Activated CD8-positive, alpha-beta memory T cell treated with anti-CD3 and anti-CD28 coated beads for 48 hours (primary cell): ENCODE data around the gene PRR36.
"Not testable (repeated sequence)": the region's sequence is repeated elsewhere in the genome, so short reads cannot be mapped to it uniquely, and the experiment has no call there.

Source experiments
- DNase-seq, 3 experiments: peaks; one replicate each; pipeline ENCODE4 v3.0.0-alpha.2; 2020; ENCODE audit warnings: low read depth in 2 of 3, low spot score in 2 of 3

The PRR36 gene

GRCh38 chr19:7899751-7900378, 25.7 kb upstream of the PRR36 start:
- no peak for DNase-seq

- DNase-seq: no peak
Observed at GRCh38 chr19:7898967-7899366, 24.8 kb upstream of the PRR36 start.

- no peak for DNase-seq
Observed at GRCh38 chr19:7897292-7897691, 23.1 kb upstream of the PRR36 start.

- no peak for DNase-seq
Observed at GRCh38 chr19:7895565-7895964, 21.4 kb upstream of the PRR36 start.

GRCh38 chr19:7894612-7895309, 20.6 kb upstream of the PRR36 start:
- DNase-seq: no peak

DNA sequence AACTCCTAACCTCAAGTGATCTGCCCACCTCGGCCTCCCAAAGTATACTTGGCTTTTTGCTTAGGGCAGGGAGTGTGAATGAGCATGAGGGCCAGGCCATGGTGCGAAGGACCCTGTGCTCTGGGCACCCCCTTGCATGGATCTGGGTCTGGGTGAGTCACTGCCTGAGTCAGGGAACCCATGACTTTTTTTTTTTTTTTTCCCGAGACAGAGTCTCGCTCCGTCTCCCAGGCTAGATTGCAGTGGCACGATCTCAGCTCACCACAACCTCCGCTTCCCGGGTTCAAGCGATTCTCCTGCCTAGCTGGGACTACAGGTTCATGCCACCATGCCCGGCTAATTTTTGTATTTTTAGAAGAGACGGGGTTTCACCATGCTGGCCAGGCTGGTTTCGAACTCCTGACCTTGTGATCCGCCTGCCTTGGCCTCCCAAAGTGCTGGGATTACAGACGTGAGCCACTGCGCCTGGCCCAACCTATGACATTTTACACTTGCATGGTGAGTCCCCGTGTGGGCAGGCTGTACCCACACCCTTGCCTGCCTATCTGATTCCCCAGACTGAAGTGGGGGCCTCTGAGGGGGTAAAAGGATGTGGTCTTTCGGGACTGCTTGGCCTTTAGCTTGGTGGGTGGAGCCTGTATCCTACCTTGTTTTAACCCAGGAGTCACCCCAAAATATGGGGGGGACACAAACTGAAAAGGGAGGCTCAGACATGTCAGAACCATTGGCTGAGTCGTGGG, 19.3 kb upstream of the PRR36 start:
- DNase-seq: not testable (repeated sequence)

GRCh38 chr19:7888826-7889217, 14.6 kb upstream of the PRR36 start:
- DNase-seq: no peak

- no peak for DNase-seq
Observed at GRCh38 chr19:7888145-7888825, 14.1 kb upstream of the PRR36 start, which contains the start of gene LRRC8E. LRRC8E (plus strand) TSS chr19:7888510; CDS start chr19:7895604, 7,094 bp downstream.

DNA sequence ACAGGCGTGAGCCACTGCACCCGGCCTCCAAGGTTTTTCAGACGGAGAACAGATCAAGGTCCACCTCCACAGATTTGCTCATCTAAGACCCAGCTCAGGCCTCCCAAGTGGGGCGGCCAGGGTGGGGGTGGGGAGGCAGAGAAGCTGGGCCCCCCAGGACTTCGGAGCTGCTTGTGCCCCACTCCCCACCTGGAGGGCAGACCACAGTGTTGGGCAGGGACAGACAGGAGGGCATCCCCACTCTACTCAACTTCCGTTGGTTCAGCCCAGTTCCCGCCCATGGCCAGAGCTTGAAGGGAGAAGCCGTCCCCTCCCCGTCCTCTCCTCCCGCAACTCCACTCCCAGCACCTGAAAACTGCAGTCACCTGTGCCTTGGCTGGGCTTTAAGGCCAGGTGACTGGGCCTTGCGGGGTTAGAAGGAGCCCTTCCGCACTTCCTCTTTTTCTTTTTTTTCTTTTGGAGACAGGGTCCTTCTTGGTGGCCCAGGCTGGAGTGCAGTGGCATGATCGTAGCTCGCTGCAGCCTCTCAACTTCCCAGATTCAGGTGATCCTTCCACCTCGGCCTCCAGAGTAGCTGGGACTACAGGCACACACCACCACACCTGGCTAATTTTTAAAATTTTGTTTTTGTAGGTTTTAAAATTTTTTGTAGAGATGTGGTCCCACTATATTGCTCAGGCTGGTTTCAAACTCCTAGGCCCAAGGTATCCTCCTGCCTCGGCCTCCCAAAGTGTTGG, 13.4 kb upstream of the PRR36 start:
- no peak for DNase-seq

DNA sequence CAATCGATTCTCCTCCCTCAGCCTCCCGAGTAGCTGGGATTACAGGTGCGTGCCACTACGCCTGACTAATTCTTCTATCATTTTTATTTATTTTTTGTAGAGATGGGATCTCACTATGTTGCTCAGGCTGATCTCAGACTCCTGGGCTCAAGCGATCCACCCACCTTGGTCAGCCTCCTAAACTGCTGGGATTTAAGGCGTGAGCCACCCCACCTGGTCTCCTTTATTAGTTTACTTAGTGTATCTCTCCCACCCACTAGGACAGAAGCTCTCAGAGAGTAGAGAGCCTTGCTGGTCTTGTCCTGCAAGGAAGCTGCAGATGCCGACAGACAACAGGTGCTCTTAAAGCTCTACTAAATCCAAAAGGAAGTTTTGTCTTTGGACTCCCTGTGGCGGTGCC, 11.6 kb upstream of the PRR36 start:
- no peak for DNase-seq

DNA sequence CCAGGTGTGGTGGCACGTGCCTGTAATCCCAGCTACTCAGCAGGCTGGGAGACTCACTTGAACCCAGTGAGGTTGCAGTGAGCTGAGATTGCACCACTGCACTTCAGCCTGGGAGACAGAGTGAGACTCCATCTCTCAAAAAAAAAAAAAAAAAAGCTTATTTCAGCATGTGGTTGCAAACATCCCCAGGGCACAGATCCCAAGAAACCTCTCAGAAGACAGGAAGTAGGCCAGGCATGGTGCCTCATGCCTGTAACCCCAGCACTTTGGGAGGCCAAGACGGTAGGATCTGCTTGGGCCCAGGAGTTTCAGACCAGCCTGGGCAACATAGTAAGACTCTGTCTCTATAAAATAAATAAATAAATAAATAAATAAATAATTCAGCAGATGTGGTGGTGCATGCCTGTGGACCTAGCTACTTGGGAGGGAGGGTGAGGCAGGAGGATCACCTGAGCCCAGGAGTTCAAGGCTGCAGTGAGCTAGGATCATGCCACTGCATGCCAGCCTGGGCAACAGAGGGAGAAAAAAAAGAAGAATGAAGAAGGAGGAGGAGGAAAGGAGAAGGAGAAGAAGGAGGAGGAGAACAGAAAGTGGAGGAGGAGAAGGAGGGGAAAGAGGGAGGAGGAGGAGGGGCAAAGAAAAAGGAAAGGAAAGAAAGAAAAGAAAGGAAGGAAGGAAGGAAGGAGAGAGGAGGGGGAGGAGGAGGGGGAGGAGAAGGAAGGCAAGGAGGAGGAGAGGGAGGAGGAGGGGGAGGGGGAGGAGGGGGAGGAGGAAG, 9.8 kb upstream of the PRR36 start:
- DNase-seq: no peak

- DNase-seq: no peak
Observed at GRCh38 chr19:7883105-7883504, 8.9 kb upstream of the PRR36 start.

DNA sequence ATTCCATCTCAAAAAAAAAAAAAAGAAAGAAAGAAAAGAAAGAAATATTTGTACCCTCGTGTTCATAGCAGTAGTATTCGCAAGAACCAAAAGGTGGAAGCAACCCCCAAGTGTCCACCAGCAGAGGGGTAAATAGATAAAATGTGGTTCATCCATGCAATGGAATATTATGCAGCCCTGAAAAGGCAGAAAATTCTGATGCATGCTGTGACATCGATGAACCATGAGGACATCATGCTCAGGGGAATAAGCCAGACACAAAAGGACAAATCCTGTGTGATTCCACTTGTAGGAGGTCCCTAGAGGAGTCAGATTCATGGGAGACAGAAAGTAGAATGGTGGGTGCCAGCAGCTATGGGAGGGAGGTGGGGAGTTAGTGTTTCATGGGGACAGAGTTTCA, 7.7 kb upstream of the PRR36 start:
- no peak for DNase-seq

DNA sequence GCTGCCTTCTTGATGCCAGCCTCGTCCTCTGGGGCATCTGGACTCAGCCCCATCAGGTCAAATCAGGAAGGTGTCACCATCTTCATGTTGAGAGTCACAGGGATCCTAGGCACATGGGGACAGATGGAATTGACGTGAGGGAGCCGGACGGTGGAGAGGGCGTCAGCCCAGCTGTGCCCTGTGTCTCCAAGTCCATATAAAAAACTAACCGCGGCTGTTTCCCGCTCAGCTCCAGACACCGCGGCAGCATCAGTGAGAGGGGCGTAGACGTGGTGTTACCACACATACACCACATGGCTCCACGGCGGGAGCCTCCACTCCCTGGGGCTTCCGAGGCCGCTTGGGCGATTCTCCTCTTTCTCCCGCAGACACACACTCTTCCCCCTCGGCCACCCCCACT, 5.6 kb upstream of the PRR36 start:
- no peak for DNase-seq

DNA sequence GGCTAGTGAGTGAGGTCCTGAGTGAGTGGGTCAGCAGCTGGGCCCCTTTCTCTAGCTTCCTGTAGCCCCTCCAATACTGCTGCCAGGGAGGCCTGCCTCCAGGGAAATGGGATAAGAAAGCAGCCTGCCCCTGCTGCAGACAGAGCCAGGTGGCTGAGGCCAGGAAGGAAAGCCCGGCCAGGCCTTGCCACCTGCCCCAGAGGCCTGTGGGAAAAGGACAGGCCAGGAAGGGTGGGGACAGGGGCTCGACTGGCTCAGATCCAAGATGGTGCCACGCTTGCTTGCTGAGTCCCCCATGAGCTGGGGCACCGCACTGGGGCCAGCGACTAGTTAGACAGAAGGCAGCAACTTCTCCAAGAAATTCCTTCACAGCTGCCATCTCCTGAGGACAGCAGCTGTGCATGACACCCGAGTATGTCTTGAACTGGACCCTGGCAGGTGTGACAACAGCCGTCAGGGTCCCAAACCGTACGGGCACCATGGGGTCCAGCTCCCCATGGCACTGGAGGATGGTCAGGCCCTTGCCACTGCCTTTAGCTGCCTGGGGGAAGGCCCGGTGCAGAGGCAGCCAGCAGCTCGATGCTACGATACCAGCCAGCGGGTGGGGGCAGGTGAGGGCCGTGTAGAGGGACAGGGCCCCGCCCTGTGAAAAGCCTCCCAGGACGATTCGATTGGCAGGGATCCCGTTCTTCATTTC, 5.1 kb upstream of the PRR36 start:
- DNase-seq: no peak

GRCh38 chr19:7877249-7877836, 3.2 kb upstream of the PRR36 start:
- DNase-seq: no peak

DNA sequence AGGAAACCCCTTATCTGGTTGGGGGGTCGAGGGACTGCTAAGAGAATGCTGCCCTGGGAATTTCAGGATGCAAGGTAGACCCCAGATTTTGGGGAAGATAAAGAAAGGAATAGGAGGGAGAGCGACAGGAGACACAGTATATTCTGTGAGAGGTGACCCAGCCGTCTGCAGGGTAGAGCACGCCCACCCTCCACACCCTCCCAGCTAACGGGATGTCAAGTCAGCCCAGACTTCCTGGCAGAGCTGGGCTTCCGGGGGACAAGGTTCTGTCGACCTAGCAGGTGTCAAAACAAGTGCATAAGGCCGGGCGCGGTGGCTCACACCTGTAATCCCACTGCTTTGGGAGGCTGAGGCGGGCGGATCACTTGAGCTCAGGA, 695 bp upstream of the PRR36 start:
- DNase-seq: no peak

- DNase-seq: no peak
Observed at GRCh38 chr19:7873304-7874075, 700 bp downstream of the PRR36 start.
